AG09309 (cell line): ENCODE measurements around the gene ZBTB8A.
A peak's percentile ranks its signal among the peaks of the same experiment; 100 is the strongest.

Experiments used
- DNase-seq: peaks from one replicate; pipeline ENCODE4 v3.0.0-alpha.2; 2010; ENCODE audit warnings: low read depth
- H3K4me3 ChIP-seq: 2 replicates; pipeline ENCODE4 v1.5.1; 2011; ENCODE audit warnings: mild to moderate bottlenecking, low read depth, low read length, moderate library complexity; ENCODE audit not compliant: control insufficient read depth
- CTCF ChIP-seq: IDR thresholded peaks from 2 replicates; pipeline ENCODE4 v1.5.1; 2011; ENCODE audit warnings: mild to moderate bottlenecking, low read depth, low read length, inconsistent platforms; ENCODE audit not compliant: insufficient read depth, control insufficient read depth; ENCODE audit errors: missing control alignments

The ZBTB8A gene

GRCh38 chr1:32651461-32652073 lies 112.3 kb downstream of the ZBTB8A start:
- no peak for DNase-seq
- H3K4me3 ChIP-seq, result peak overlapping the region; percentile 77
- TF ChIP-seq CTCF, result no peak

- no peak for DNase-seq
- no peak for TF ChIP-seq CTCF
- no peak overlapping the region for H3K4me3 ChIP-seq
Observed at GRCh38 chr1:32652244-32652962, 113.2 kb downstream of the ZBTB8A start.
